Measurements from ENCODE around the gene CNTNAP1.
"Not testable (repeated sequence)": the region's sequence is repeated elsewhere in the genome, so short reads cannot be mapped to it uniquely, and the experiment has no call there.

GRCh38 chr17:42659932-42660274, 22.4 kb upstream of the CNTNAP1 start:
- not testable (repeated sequence) for TF ChIP-seq CTCF (conservative IDR thresholded peaks at IDR 0.05; ENCODE audit: low read length); EZH2phosphoT487 (IDR thresholded peaks at IDR 0.05; ENCODE audit: borderline replicate concordance)
